Fibroblast of skin of back (primary cell): ENCODE measurements around the gene PTPN23.

Experiments
- DNase-seq: peaks from one replicate; pipeline ENCODE4 v3.0.0-alpha.2; 2013

Gene PTPN23

GRCh38 chr3:47374587-47374986 lies 6.2 kb upstream of the PTPN23 start:
- DNase-seq: no peak

- DNase-seq: no peak
Observed at GRCh38 chr3:47376393-47376792, 4.4 kb upstream of the PTPN23 start.

- no peak for DNase-seq
Observed at GRCh38 chr3:47377186-47377585, 3.6 kb upstream of the PTPN23 start.

GRCh38 chr3:47378869-47379268 lies 2.0 kb upstream of the PTPN23 start:
- DNase-seq: no peak

GRCh38 chr3:47379411-47379899 lies 1.4 kb upstream of the PTPN23 start:
- DNase-seq: no peak

- DNase-seq: no peak
Observed at GRCh38 chr3:47380026-47380600, 708 bp upstream of the PTPN23 start.

GRCh38 chr3:47381317-47382157 lies 716 bp downstream of the PTPN23 start:
- DNase-seq: peak; percentile 92

GRCh38 chr3:47384425-47384824 lies 3.6 kb downstream of the PTPN23 start:
- DNase-seq: no peak

- DNase-seq: no peak
Observed at GRCh38 chr3:47385007-47385406, 4.2 kb downstream of the PTPN23 start.

- no peak for DNase-seq
Observed at GRCh38 chr3:47385796-47386195, 5.0 kb downstream of the PTPN23 start.

- DNase-seq: no peak
Observed at GRCh38 chr3:47392933-47393332, 12.1 kb downstream of the PTPN23 start.

GRCh38 chr3:47394140-47394870 lies 13.5 kb downstream of the PTPN23 start:
- peak; percentile 61 for DNase-seq

GRCh38 chr3:47394881-47395280 lies 14.1 kb downstream of the PTPN23 start:
- DNase-seq: peak; percentile 31

- DNase-seq: no peak
Observed at GRCh38 chr3:47398228-47398627, 17.4 kb downstream of the PTPN23 start.

- DNase-seq: no peak
Observed at GRCh38 chr3:47399016-47399415, 18.2 kb downstream of the PTPN23 start.

- no peak for DNase-seq
Observed at GRCh38 chr3:47399531-47400270, 18.9 kb downstream of the PTPN23 start.

GRCh38 chr3:47404431-47404876 lies 23.6 kb downstream of the PTPN23 start:
- DNase-seq: peak; percentile 42

GRCh38 chr3:47404955-47405790 lies 24.4 kb downstream of the PTPN23 start:
- DNase-seq: peak; percentile 35

GRCh38 chr3:47405820-47406761 lies 25.3 kb downstream of the PTPN23 start:
- no peak for DNase-seq

- DNase-seq: no peak
Observed at GRCh38 chr3:47406762-47407149, 25.9 kb downstream of the PTPN23 start.
